HG03575 (cell line): Measurements from ENCODE around the gene SFT2D2.

Experiments used
- ATAC-seq: cut with Tn5 transposase; IDR thresholded peaks from one replicate; pipeline ENCODE4 v1.9.1; 2021; ENCODE audit not compliant: unreplicated experiment, insufficient number of reproducible peaks, low FRiP score; ENCODE audit errors: extremely low read depth

Gene SFT2D2

DNA sequence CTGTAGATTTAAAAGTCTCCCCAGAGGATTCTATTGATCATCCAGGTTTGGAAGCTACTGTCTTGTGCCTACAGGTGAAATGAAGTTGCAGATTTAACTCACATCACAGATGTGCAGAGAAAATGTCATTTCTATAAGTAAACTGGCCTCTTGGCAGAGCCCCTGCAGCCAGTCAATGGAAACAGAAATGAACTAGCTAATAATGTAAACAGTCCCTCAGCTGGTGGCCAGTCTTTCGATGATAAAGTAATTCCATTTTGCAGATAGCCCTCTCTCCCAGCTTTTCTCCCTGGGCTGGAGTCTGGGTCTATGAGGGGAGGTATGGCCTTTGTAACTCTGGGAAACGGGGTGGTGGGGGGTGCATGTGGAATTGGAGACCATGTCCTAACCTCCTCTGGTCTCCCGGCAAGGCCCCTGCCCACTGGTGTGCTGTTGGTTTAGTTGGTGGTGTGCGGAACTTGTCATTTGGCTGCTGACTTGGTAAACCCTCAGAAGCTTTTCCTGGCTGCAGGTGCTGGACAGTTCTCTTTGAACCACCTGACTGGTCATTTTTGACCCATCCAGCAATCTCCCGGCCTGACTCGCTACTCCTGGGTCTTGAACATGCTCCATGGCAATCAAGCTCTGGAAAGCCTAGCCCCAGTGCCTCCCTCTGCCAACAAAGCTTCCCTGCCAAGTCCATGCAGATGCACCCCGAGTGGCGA is 69.8 kb downstream of the SFT2D2 start:
- ATAC-seq = no peak

DNA sequence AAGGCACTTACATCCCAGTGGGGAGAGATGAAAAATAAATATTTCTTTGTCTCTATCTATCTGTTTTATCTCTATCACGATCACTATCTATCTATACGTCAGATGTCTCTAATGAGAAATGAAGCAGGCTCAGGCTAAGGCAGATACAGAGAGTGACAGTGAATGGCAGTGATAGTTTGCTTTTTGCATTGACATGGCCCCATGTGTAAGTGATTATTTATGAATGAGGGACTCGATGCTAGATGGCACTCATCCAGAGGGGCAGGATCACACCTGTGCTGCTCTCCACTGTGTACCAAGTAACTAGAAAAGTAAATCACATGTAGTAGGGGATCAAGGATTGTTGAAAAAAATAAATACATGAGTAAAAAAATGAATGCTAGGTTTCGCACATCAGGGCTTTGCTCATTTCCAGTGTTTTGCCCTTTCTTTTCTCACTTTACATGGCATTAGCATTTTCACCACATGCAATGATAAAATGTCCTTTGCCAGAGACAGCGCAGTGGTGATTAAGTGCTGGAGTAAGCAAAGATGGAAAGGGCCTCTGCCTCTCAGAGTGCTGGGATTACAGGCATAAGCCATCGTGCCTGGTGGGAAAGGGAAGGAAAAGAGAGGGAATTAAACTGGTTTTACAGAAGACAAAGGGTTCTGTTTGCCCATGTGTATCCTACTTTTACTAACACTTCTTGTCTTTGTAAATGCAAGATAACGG is 71.4 kb downstream of the SFT2D2 start:
- ATAC-seq = no peak

DNA sequence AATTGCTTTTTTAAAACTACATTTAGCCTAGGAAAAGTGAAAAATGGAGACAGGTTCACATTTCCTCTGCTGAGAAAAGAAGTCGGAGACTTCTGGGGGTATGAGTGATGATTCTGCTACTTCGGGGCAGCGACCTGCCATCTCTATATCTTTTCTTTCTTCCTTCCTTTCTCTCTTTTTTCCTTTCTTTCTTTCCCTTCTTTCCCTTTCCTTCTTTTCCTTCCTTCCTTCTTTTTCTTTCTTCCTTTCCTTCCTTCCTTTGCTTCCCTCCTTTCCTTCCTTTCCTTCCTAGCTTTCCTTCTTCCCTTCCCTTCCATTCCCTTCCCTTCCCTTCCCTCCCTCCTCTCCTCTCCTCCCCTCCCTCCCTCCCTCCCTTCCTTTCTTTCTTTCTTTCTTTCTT is 72.6 kb downstream of the SFT2D2 start:
- ATAC-seq = no peak

DNA sequence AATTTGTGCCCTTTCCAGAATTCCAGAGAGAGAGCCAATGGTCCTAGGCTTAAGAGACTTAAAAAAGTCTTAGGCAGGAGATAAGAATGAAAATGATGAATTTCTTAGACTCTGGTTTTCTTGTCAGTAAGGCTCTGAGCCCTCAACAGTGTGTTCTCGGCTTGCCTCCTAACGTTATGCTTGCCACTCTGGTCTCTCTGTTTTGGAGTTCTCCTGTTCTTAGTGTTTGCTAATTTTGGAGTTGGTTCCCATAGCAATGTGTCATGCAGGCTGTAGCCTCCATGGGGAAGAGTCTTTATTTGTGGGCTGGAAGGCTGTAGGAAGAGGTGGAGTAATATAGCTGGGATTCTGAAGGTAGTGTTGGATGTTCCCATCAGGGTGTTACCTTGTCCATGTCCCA is 74.8 kb downstream of the SFT2D2 start:
- no peak for ATAC-seq

DNA sequence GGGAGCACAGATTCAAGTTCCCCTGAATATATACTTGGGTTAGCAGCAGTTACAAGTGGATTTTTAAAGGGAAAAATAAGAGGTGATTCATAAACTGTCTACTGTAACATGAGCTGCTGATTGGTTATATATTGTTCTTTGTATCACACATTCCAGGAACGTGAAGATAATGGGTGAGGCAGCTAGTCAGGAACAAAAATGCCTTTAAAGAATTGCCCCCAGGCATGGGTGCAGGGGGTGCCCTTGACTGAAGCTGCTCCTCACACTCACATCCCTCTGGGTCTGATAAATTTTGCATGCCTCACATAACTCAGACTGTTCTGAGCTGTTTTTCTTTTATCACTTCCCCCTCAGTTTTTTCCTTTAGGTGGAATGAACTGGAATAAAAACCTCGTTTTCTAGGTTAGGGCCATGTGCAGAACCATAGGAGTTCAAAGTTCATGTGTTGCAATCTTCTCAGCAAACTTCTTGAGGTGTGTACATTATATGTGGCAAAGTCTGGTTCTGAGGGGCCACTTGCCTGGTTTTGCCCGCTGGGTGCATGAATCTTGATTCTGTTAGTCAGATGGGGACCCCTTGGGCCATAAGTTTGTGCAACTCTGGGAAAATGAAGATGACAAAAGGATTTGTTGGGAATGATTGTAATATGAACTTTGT is 76.0 kb downstream of the SFT2D2 start:
- ATAC-seq = no peak
